ENCODE measurements around the gene PPIP5K1. TPM values are rescaled to one million over a fixed set of nuclear protein-coding genes. Genes with fewer than 3 reads are reported as not detected.

PPIP5K1 gene
- total RNA-seq, 3 donors from 2014 or later = 30.8 to 33.4 (median 31.6) TPM

GRCh38 chr15:43529587-43530345, 60.2 kb downstream of the PPIP5K1 start:
- peaks cover 6% of the 10 kb centered on the region for H3K4me1 Mint-ChIP-seq (ENCODE audit: low read depth)
- ATAC-seq (no peak), DNase-seq (no peak)
- H3K9me3 Mint-ChIP-seq = no peaks in the 10 kb centered on the region
- no peaks in the 10 kb centered on the region for H3K27me3 Mint-ChIP-seq (ENCODE audit: low read depth)
- no peaks in the 10 kb centered on the region for H3K36me3 Mint-ChIP-seq (ENCODE audit: insufficient read depth)
- no peak overlapping the region for H3K4me3 Mint-ChIP-seq

GRCh38 chr15:43529141-43529540, 60.9 kb downstream of the PPIP5K1 start:
- Mint-ChIP-seq H3K4me1 (ENCODE audit: low read depth) (peaks cover 10% of the 10 kb centered on the region), H3K27me3 (ENCODE audit: low read depth) (no peaks in the 10 kb centered on the region), H3K9me3 (no peaks in the 10 kb centered on the region), H3K36me3 (ENCODE audit: insufficient read depth) (no peaks in the 10 kb centered on the region), H3K4me3 (no peak overlapping the region)
- ATAC-seq (peak in 1 of 2 donors; percentile 9), DNase-seq (no peak)

- ATAC-seq (no peak), DNase-seq (no peak)
- no peak overlapping the region for H3K4me3 Mint-ChIP-seq
- H3K9me3 Mint-ChIP-seq = no peaks in the 10 kb centered on the region
- H3K36me3 Mint-ChIP-seq (ENCODE audit: insufficient read depth) = no peaks in the 10 kb centered on the region
- no peaks in the 10 kb centered on the region for H3K27me3 Mint-ChIP-seq (ENCODE audit: low read depth)
- peaks cover 10% of the 10 kb centered on the region for H3K4me1 Mint-ChIP-seq (ENCODE audit: low read depth)
Measured at GRCh38 chr15:43528542-43529007, 61.4 kb downstream of the PPIP5K1 start.

- no peaks in the 10 kb centered on the region for H3K27me3 Mint-ChIP-seq (ENCODE audit: low read depth)
- DNase-seq (no peak), ATAC-seq (no peak)
- H3K36me3 Mint-ChIP-seq (ENCODE audit: insufficient read depth) = no peaks in the 10 kb centered on the region
- H3K4me1 Mint-ChIP-seq (ENCODE audit: low read depth) = peaks cover 10% of the 10 kb centered on the region
- H3K4me3 Mint-ChIP-seq = no peak overlapping the region
- no peaks in the 10 kb centered on the region for H3K9me3 Mint-ChIP-seq
Measured at GRCh38 chr15:43527802-43528541, 62.0 kb downstream of the PPIP5K1 start.

- no peak overlapping the region for H3K4me3 Mint-ChIP-seq
- H3K9me3 Mint-ChIP-seq = no peaks in the 10 kb centered on the region
- DNase-seq (no peak), ATAC-seq (no peak)
- H3K36me3 Mint-ChIP-seq (ENCODE audit: insufficient read depth) = no peaks in the 10 kb centered on the region
- no peaks in the 10 kb centered on the region for H3K27me3 Mint-ChIP-seq (ENCODE audit: low read depth)
- peaks cover 10% of the 10 kb centered on the region for H3K4me1 Mint-ChIP-seq (ENCODE audit: low read depth)
Measured at GRCh38 chr15:43527016-43527801, 62.8 kb downstream of the PPIP5K1 start.

- DNase-seq = no peak
- H3K27me3 Mint-ChIP-seq (ENCODE audit: low read depth) = no peaks in the 10 kb centered on the region
- no peaks in the 10 kb centered on the region for H3K9me3 Mint-ChIP-seq
- no peaks in the 10 kb centered on the region for H3K36me3 Mint-ChIP-seq (ENCODE audit: insufficient read depth)
- ATAC-seq = no peak
- no peak overlapping the region for H3K4me3 Mint-ChIP-seq
- peaks cover 10% of the 10 kb centered on the region for H3K4me1 Mint-ChIP-seq (ENCODE audit: low read depth)
Measured at GRCh38 chr15:43526261-43526930, 63.6 kb downstream of the PPIP5K1 start.

GRCh38 chr15:43525131-43525530, 64.9 kb downstream of the PPIP5K1 start:
- Mint-ChIP-seq H3K4me1 (ENCODE audit: low read depth) (peaks cover 10% of the 10 kb centered on the region), H3K27me3 (ENCODE audit: low read depth) (no peaks in the 10 kb centered on the region), H3K4me3 (no peak overlapping the region), H3K9me3 (no peaks in the 10 kb centered on the region), H3K36me3 (ENCODE audit: insufficient read depth) (no peaks in the 10 kb centered on the region)
- peak; percentile 33 to 41 for ATAC-seq
- no peak for DNase-seq

GRCh38 chr15:43524254-43524845, 65.7 kb downstream of the PPIP5K1 start:
- Mint-ChIP-seq H3K36me3 (ENCODE audit: insufficient read depth) (no peaks in the 10 kb centered on the region), H3K9me3 (no peaks in the 10 kb centered on the region), H3K4me3 (no peak overlapping the region), H3K4me1 (ENCODE audit: low read depth) (peaks cover 10% of the 10 kb centered on the region), H3K27me3 (ENCODE audit: low read depth) (peaks cover 4% of the 10 kb centered on the region)
- DNase-seq = no peak
- ATAC-seq = no peak

GRCh38 chr15:43523646-43524045, 66.4 kb downstream of the PPIP5K1 start:
- ATAC-seq = no peak
- Mint-ChIP-seq H3K4me3 (no peak overlapping the region), H3K27me3 (ENCODE audit: low read depth) (peaks cover 9% of the 10 kb centered on the region), H3K9me3 (no peaks in the 10 kb centered on the region), H3K36me3 (ENCODE audit: insufficient read depth) (no peaks in the 10 kb centered on the region), H3K4me1 (ENCODE audit: low read depth) (peaks cover 14% of the 10 kb centered on the region)
- DNase-seq = no peak

GRCh38 chr15:43522247-43522646, 67.8 kb downstream of the PPIP5K1 start:
- Mint-ChIP-seq H3K36me3 (ENCODE audit: insufficient read depth) (no peaks in the 10 kb centered on the region), H3K27me3 (ENCODE audit: low read depth) (peaks cover 20% of the 10 kb centered on the region)

GRCh38 chr15:43521419-43521818, 68.6 kb downstream of the PPIP5K1 start:
- Mint-ChIP-seq H3K4me1 (ENCODE audit: low read depth) (peaks cover 23% of the 10 kb centered on the region), H3K4me3 (no peak overlapping the region), H3K27me3 (ENCODE audit: low read depth) (peaks cover 25% of the 10 kb centered on the region), H3K9me3 (no peaks in the 10 kb centered on the region), H3K36me3 (ENCODE audit: insufficient read depth) (no peaks in the 10 kb centered on the region)
- DNase-seq (no peak), ATAC-seq (no peak)

More at GRCh38 chr15:43522247-43522646, 67.8 kb downstream of the PPIP5K1 start:
- Mint-ChIP-seq H3K4me1 (ENCODE audit: low read depth) (peaks cover 23% of the 10 kb centered on the region), H3K9me3 (no peaks in the 10 kb centered on the region), H3K4me3 (no peak overlapping the region)
- DNase-seq (no peak), ATAC-seq (no peak)

GRCh38 chr15:43520138-43520537, 69.9 kb downstream of the PPIP5K1 start:
- Mint-ChIP-seq H3K4me1 (ENCODE audit: low read depth) (peaks cover 22% of the 10 kb centered on the region), H3K4me3 (no peak overlapping the region), H3K9me3 (no peaks in the 10 kb centered on the region), H3K27me3 (ENCODE audit: low read depth) (peaks cover 28% of the 10 kb centered on the region), H3K36me3 (ENCODE audit: insufficient read depth) (no peaks in the 10 kb centered on the region)
- DNase-seq = no peak
- ATAC-seq = no peak

GRCh38 chr15:43519196-43519595, 70.8 kb downstream of the PPIP5K1 start:
- peaks cover 28% of the 10 kb centered on the region for H3K27me3 Mint-ChIP-seq (ENCODE audit: low read depth)
- no peaks in the 10 kb centered on the region for H3K9me3 Mint-ChIP-seq
- ATAC-seq (no peak), DNase-seq (no peak)
- no peaks in the 10 kb centered on the region for H3K36me3 Mint-ChIP-seq (ENCODE audit: insufficient read depth)
- H3K4me3 Mint-ChIP-seq = peak overlapping the region; percentile 8
- peaks cover 19% of the 10 kb centered on the region for H3K4me1 Mint-ChIP-seq (ENCODE audit: low read depth)

All from activated T-cell treated with anti-CD3 and anti-CD28 coated beads, Interleukin-2, amount 50 U/mL, for 4 hours (primary cell).